K562 (cell line): ENCODE results near the gene FAM53A. TPM values are rescaled to one million over a fixed set of nuclear protein-coding genes. Genes with fewer than 3 reads are reported as not detected.

Experiments used
- CBX2 ChIP-seq: fragments of 200-600 bp; sonication (generic); IDR thresholded peaks from one replicate; pipeline ENCODE4 v1.6.1; 2012; ENCODE audit warnings: mild to moderate bottlenecking, low read length, inconsistent platforms; ENCODE audit not compliant: insufficient read depth, poor library complexity, severe bottlenecking
- HDAC8 ChIP-seq: fragments of 450-650 bp; IDR thresholded peaks from 2 replicates; pipeline ENCODE4 v1.6.1; 2016; ENCODE audit warnings: mild to moderate bottlenecking, missing genetic modification characterization, moderate library complexity, missing compliant biosample characterization
- MITF ChIP-seq: IDR thresholded peaks from 2 replicates; pipeline ENCODE4 v1.6.1; 2014; ENCODE audit warnings: antibody characterized with exemption
- ZNF175 ChIP-seq: fragments of 200-800 bp; sonication (Bioruptor generic); IDR thresholded peaks from 2 replicates; pipeline ENCODE4 v1.6.1; 2016; ENCODE audit warnings: low read depth, mild to moderate bottlenecking, missing genetic modification characterization, missing compliant biosample characterization
- polyA plus RNA-seq, 8 experiments: library from polyadenylated mRNA; depleted of rRNA in 4 of 8; stranded (reverse) in 5 of 8; unstranded in 3 of 8; fragments of >200 nt; fragmentation: Nextera tagmentation in 2 of 8; fragmentation: Illumina TruSeq in 1 of 8; extraction: Ambion mirVana in 2 of 8; extraction: Trizol in 1 of 8; gene quantifications; 2 replicates each; pipeline versions ENCODE4 v1.2.1 to v1.2.3, GENCODE V29; 2011 to 2014; ENCODE audit warnings: inconsistent platforms in 1 of 8, missing spikeins in 1 of 8
- total RNA-seq, 7 experiments: library from RNA; depleted of rRNA in 6 of 7; stranded (reverse); fragments of >200 nt in 6 of 7; fragmentation: Illumina TruSeq in 2 of 7; extraction: Trizol in 2 of 7; gene quantifications; 2 replicates each; pipeline versions ENCODE4 v1.2.1 to v1.2.3, GENCODE V29; 2011 to 2021; ENCODE audit warnings: low replicate concordance in 1 of 7
- TF ChIP-seq, protein P1 (sequence below): IDR thresholded peaks from 3 replicates; pipeline ENCODE4 v1.6.1; 2011; ENCODE audit warnings: borderline replicate concordance, mild to moderate bottlenecking, moderate library complexity; ENCODE audit not compliant: insufficient read length; ENCODE audit errors: extremely low read depth

Gene FAM53A
- total and polyA plus RNA-seq, 9 of the 15 experiments (the other 6 are each of a cell fraction or from before 2014, with no cell fraction given): 0.53 to 2.7 (median 1.4) TPM; not detected in 2

- TF ChIP-seq, protein P1, sequence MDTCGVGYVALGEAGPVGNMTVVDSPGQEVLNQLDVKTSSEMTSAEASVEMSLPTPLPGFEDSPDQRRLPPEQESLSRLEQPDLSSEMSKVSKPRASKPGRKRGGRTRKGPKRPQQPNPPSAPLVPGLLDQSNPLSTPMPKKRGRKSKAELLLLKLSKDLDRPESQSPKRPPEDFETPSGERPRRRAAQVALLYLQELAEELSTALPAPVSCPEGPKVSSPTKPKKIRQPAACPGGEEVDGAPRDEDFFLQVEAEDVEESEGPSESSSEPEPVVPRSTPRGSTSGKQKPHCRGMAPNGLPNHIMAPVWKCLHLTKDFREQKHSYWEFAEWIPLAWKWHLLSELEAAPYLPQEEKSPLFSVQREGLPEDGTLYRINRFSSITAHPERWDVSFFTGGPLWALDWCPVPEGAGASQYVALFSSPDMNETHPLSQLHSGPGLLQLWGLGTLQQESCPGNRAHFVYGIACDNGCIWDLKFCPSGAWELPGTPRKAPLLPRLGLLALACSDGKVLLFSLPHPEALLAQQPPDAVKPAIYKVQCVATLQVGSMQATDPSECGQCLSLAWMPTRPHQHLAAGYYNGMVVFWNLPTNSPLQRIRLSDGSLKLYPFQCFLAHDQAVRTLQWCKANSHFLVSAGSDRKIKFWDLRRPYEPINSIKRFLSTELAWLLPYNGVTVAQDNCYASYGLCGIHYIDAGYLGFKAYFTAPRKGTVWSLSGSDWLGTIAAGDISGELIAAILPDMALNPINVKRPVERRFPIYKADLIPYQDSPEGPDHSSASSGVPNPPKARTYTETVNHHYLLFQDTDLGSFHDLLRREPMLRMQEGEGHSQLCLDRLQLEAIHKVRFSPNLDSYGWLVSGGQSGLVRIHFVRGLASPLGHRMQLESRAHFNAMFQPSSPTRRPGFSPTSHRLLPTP: no peak
- TF ChIP-seq HDAC8 (tag) (no peak), MITF (no peak), ZNF175 (CRISPR knock-in tag) (no peak), CBX2 (no peak)
Measured at GRCh38 chr4:1627417-1628313, 56.4 kb downstream of the FAM53A start (continued).
